ENCODE data around the gene SLC17A4.
A peak's percentile ranks its signal among the peaks of the same experiment; 100 is the strongest.

SLC17A4 gene

GRCh38 chr6:25749837-25750236, 4.7 kb upstream of the SLC17A4 start:
- H3K4me3 ChIP-seq (ENCODE audit: low read length): no peak overlapping the region
- no peak for DNase-seq (ENCODE audit: low read depth)
- TF ChIP-seq CTCF (IDR thresholded peaks at IDR 0.05; ENCODE audit: insufficient read depth, low read depth, low read length, missing control alignments): no peak

GRCh38 chr6:25750906-25751305, 3.6 kb upstream of the SLC17A4 start:
- DNase-seq (ENCODE audit: low read depth): peak; percentile 22
- H3K4me3 ChIP-seq (ENCODE audit: low read length): no peak overlapping the region

GRCh38 chr6:25753079-25753478, 1.5 kb upstream of the SLC17A4 start:
- DNase-seq (ENCODE audit: low read depth): no peak
- no peak overlapping the region for H3K4me3 ChIP-seq (ENCODE audit: low read length)
- TF ChIP-seq CTCF (IDR thresholded peaks at IDR 0.05; ENCODE audit: insufficient read depth, low read depth, low read length, missing control alignments): no peak

More at GRCh38 chr6:25750906-25751305, 3.6 kb upstream of the SLC17A4 start:
- no peak for TF ChIP-seq CTCF (IDR thresholded peaks at IDR 0.05; ENCODE audit: insufficient read depth, low read depth, low read length, missing control alignments)

- no peak overlapping the region for H3K4me3 ChIP-seq (ENCODE audit: low read length)
- no peak for DNase-seq (ENCODE audit: low read depth)
- no peak for TF ChIP-seq CTCF (IDR thresholded peaks at IDR 0.05; ENCODE audit: insufficient read depth, low read depth, low read length, missing control alignments)
These were observed 941 bp downstream of the SLC17A4 start for GRCh38 chr6:25755483-25755882.

GRCh38 chr6:25756382-25757363, 2.1 kb downstream of the SLC17A4 start:
- H3K4me3 ChIP-seq (ENCODE audit: low read length): no peak overlapping the region
- no peak for TF ChIP-seq CTCF (IDR thresholded peaks at IDR 0.05; ENCODE audit: insufficient read depth, low read depth, low read length, missing control alignments)
- DNase-seq (ENCODE audit: low read depth): no peak

GRCh38 chr6:25757936-25758642, 3.5 kb downstream of the SLC17A4 start:
- DNase-seq (ENCODE audit: low read depth): no peak
- H3K4me3 ChIP-seq (ENCODE audit: low read length): no peak overlapping the region
- no peak for TF ChIP-seq CTCF (IDR thresholded peaks at IDR 0.05; ENCODE audit: insufficient read depth, low read depth, low read length, missing control alignments)
